Activated naive CD4-positive, alpha-beta T cell treated with anti-CD3 and anti-CD28 coated beads, Interleukin-2, amount 50 U/mL, for 16 hours (primary cell): ENCODE data around the gene DGLUCY.
A peak's percentile ranks its signal among the peaks of the same experiment; 100 is the strongest.
"Not testable (repeated sequence)": the region's sequence is repeated elsewhere in the genome, so short reads cannot be mapped to it uniquely, and the experiment has no call there.

Experiments
- DNase-seq: peaks from one replicate; pipeline ENCODE4 v3.0.0-alpha.2; 2020

Gene DGLUCY

DNA sequence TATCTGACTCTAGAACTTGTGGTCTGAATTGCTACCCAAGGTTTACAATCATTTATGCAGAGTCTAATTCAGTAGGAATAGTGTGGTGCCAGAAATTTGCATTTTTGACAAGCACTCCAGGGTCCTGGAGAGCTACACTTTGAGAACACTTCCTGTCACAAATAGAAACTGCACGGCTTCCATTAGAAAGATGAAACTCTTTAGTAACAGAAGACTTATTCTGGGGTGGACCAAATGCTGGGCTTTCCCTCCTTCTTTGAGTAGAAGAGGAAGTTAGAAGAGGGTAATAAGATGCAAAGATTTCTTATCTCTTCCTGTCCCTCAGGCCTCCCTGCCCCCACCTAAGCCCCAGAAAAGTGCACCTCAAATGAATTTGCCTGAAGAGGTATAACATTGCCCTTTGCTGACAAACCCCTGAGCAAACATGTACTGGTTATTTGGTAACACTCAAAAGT lies 28.4 kb downstream of the DGLUCY start:
- DNase-seq, result no peak

- DNase-seq, result no peak
Measured at GRCh38 chr14:91143862-91144261, 30.0 kb downstream of the DGLUCY start.

DNA sequence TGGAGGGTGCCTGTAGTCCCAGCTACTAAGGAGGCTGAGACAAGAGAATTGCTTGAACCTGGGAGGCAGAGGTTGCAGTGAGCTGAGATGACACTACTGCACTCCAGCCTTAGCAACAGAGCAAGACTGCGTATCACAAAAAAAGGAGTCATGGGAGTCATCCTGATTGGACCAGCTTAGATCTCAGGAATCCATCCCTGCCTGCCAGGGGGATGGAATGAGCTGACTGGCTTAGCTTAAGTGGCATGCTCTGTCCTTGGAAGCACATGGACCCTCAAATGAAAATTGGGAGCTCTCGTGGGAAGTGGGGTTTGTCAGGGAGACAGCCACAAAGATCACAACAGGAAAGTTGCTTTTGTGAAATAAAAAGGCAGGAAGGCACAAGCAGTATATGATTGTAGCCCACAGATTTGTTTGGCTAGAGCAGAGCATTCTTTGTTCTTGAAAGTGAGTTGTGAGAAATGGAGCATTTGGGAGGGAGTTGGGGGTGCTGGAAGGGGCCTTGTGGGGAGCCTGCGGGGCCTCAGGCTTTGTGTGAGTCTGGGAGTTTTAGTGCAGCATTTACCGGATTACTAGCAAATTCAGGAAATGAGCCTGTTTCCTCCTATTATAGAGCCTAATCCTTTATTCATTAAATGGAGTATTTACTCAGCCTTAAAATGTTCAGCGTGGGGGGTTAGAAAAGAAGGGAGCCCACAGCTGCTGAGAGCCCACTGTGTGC lies 30.7 kb downstream of the DGLUCY start:
- no peak for DNase-seq

GRCh38 chr14:91145391-91146160 lies 31.7 kb downstream of the DGLUCY start:
- no peak for DNase-seq

GRCh38 chr14:91146661-91147060 lies 32.8 kb downstream of the DGLUCY start:
- no peak for DNase-seq

- DNase-seq, result no peak
Measured at GRCh38 chr14:91149462-91149861, 35.6 kb downstream of the DGLUCY start.

DNA sequence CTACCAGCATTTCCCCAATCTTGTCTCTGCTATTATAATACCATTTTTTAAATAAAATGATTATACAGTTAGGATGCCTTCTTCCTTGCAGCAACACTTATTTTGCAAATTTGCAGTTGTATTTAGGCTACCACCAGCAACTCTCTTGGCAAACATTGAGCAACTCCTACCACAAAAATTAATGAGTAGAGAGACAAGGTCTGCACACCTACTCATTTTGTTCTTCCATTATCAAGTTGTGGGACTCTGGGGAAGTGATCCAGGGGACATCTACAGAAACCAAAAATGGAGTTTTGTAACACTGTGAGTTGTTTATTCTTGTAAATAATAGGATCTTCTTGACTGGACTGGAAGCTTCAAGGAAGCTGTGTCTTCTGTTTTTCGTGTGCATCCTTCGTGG lies 38.6 kb downstream of the DGLUCY start:
- no peak for DNase-seq

DNA sequence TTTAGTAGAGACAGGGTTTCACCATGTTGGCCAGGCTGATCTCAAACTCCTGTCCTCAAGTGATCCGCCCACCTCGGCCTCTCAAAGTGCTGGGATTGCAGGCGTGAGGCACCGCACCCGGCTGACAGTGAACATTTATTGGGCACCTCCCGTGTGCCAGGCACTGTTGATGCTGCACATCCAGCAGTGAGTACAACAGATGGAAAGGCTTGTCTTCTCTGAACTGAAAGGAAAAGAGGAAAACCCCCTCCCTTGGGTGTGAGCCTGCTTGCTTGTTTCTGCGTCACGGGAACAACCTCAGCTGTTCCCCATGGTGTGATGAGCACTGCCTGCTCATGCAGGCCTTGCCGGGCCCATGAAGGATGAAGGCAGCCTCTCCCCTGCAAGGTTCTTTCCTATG lies 39.5 kb downstream of the DGLUCY start:
- DNase-seq, result no peak

- peak; percentile 23 for DNase-seq
Measured at GRCh38 chr14:91154851-91155625, 41.2 kb downstream of the DGLUCY start.

DNA sequence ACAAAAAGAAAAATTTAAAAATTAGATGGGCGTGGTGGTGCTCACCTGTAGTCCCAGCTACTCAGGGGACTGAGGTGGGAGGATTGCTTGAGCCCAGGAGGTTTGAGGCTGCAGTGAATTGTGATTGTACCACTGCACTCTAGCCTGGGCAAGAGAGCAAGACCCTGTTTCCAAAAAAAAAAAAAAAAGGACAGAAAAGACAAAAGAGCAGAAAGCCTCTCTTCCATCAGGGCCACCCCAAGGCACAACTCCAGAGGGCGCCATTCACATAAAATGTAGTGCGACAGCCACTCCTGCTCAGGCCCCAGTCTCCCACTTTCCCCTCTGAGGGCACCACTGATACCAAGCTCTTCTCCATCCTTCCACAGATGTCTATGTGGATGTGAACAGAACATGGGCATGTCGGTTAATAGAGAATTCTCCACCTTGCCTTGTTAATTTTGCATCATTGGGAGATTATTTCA lies 41.8 kb downstream of the DGLUCY start:
- no peak for DNase-seq

- DNase-seq, result not testable (repeated sequence)
Measured at GRCh38 chr14:91156142-91156666, 42.3 kb downstream of the DGLUCY start.

- not testable (repeated sequence) for DNase-seq
Measured at GRCh38 chr14:91156877-91157276, 43.0 kb downstream of the DGLUCY start.

DNA sequence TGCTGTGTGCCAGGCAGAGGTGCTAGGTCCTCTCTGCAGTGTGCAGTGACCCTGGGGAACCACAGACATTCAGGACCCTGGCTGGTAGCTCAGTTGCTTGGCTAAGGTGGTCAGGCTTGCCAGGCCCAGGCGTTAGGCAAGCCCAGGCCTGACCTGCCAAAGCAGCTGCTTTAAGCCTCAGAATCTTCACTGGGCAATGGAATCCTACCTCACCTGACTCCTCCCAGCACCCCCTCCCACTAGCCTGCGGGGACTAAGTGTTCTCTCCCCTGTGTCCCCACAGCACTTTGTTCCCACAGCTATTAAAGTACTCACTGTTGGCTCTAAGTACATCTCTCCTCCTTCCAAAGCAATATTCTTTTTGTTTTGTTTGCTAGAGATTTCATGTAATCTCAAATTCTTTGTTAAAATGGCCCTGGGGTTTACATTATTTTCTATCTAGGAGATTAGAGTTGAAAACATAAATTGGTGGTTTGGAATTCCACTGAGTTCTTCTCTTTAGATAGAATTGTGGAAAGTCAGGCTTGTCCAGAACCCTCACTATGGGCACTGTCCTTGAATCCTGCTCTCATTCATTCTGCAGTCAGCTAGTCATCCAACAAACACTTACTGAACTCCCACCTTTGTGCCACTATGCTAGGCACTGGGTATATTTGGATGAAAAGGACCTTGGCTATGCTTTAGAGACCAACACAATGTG lies 44.4 kb downstream of the DGLUCY start:
- DNase-seq, result no peak

GRCh38 chr14:91159182-91159581 lies 45.3 kb downstream of the DGLUCY start:
- no peak for DNase-seq

- DNase-seq, result no peak
Measured at GRCh38 chr14:91159906-91160305, 46.0 kb downstream of the DGLUCY start.

DNA sequence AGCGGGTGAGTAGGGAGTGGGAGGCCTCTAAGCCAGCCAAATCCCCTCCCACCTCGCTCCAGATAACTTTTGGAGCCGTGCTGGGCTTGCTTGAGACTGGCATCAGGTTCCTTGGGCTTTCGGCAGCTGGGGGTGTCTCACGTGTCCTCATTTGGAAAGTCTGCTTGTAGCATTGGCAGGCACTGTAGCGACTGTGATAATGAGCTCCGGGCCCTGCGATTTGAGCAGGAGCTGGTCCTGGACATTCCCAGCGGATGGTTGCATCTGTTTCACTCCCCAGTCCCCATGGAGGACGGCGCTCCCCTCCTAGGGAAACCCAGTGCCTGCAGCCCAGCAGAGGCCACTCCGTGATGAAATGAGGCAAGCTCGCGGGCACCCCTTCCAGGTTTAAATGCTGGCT lies 49.4 kb downstream of the DGLUCY start:
- no peak for DNase-seq

DNA sequence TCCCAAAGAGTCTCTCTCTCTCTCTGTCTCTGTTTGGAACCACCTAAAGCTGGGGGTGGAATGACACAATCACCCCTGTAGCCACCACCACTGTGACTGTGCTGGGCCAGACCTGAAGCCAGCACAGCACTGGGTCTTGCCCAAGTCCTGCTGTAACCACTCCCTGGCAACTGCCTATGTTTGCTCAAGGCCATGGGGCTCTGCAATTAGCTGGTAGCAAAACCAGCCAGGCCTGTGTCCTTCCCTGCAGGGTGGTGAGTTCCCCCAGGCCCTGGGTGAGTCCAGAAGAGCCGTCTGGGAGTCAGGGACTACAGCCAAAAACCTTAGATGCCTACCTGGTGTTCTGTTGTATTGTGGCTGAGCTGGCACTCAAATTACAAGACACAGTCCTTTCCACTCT lies 50.8 kb downstream of the DGLUCY start:
- no peak for DNase-seq

- no peak for DNase-seq
Measured at GRCh38 chr14:91167380-91167770, 53.5 kb downstream of the DGLUCY start.

GRCh38 chr14:91169951-91170350 lies 56.1 kb downstream of the DGLUCY start:
- no peak for DNase-seq

DNA sequence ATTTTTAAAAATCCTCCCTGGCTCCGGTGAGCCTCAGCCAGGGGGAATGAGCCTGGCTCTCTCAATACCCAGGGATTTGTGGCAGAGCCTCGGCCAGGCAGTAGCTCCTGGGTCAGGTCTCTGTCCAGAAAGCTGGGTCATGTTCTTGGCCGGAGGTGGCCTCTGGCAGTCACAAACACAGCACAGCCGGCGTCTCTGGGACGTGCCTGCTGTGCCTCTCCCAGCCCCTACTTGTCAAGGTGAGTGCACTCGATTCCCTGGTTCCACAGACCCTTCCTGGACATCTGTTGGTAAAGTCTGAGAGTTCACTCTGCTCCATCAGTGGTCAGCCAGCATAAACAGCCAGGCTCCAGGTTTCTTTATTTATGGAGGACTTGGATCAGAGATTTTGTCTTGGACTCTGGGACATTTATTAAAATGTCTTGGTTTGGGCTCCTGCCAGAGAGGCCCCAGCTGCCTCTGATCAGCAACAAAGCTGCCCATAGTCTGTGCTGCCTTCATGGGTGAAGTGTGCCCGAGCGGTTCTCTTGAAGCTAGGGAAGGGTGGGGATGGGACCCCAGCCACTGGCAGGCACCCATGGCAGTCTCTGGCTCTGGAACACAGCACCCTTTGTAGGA lies 56.7 kb downstream of the DGLUCY start:
- DNase-seq, result no peak

GRCh38 chr14:91171291-91171690 lies 57.4 kb downstream of the DGLUCY start:
- DNase-seq, result no peak

DNA sequence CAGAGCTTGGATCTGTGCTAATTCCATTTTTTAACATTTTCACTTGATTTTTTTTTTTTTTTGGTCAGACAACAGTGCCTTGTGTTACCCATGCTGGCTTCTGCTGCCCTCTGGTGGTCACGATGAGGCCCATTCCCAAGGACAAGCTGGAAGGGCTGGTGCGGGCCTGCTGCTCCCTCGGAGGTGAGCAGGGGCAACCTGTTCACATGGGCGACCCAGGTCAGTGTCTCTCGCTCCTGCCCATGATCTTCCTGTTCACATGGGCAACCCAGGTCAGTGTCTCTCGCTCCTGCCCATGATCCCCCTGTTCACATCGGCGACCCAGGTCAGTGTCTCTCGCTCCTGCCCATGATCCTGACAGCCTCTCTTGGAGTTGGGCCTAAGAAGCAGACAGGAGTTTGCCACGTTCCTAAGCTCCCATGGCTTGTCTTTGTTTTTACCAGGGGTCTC lies 59.4 kb downstream of the DGLUCY start:
- peak; percentile 82 for DNase-seq
